IMR-90 (cell line): Measurements from ENCODE around the gene TBC1D17. TPM values are rescaled to one million over a fixed set of nuclear protein-coding genes. Genes with fewer than 3 reads are reported as not detected.

Experiments
- ATAC-seq: fragments of 200-7000 bp; cut with Tn5 transposase; 2 replicates; pipeline ENCODE4 v1.9.1; 2020; ENCODE audit warnings: low read depth, mild to moderate bottlenecking, moderate library complexity
- BruUV-seq: library from RNA; stranded (reverse); fragments of 400-500 nt; replicated peaks from 2 replicates; lab custom pipeline; 2021; lab: Mats Ljungman, UMichigan
- CTCF ChIA-PET: fragments of 300-600 bp; formaldehyde crosslinking; extraction: SDS; loops from one replicate; lab custom pipeline; 2021; ENCODE audit warnings: antibody characterized with exemption; lab: Yijun Ruan, JAX
- POLR2A ChIA-PET: fragments of 300-600 bp; sonication (Branson Sonifier 250); formaldehyde crosslinking; loops from one replicate; lab custom pipeline; 2022; ENCODE audit warnings: antibody characterized with exemption; ENCODE audit not compliant: unreplicated experiment; lab: Charles Lee
- DNase-seq: peaks from one replicate; pipeline ENCODE4 v3.0.0; 2013
- H2AFZ ChIP-seq: replicated peaks from 2 replicates; pipeline ENCODE3; 2013; ENCODE audit warnings: low read length, mild to moderate bottlenecking; ENCODE audit not compliant: poor library complexity
- H2AK5ac ChIP-seq: 2 replicates; pipeline ENCODE4 v1.6.1; 2013; ENCODE audit warnings: low read depth, low read length, inconsistent platforms
- H2AK9ac ChIP-seq: replicated peaks from 2 replicates; pipeline ENCODE3; 2013; ENCODE audit warnings: mild to moderate bottlenecking, low read depth, low read length, moderate library complexity; ENCODE audit not compliant: poor library complexity
- H2BK120ac ChIP-seq: 2 replicates; pipeline ENCODE4 v1.6.1; 2013; ENCODE audit warnings: low read depth, low read length, inconsistent platforms
- H2BK15ac ChIP-seq: 3 replicates; pipeline ENCODE4 v1.6.1; 2013; ENCODE audit warnings: low read depth, low read length, inconsistent platforms
- H2BK20ac ChIP-seq: 2 replicates; pipeline ENCODE4 v1.6.1; 2013; ENCODE audit warnings: low read depth, mild to moderate bottlenecking, inconsistent platforms, low read length, moderate library complexity
- H2BK5ac ChIP-seq: 2 replicates; pipeline ENCODE4 v1.6.1; 2013; ENCODE audit warnings: mild to moderate bottlenecking, low read depth, low read length, inconsistent platforms; ENCODE audit not compliant: poor library complexity, severe bottlenecking
- H3K14ac ChIP-seq: replicated peaks from 2 replicates; pipeline ENCODE4 v1.6.1; 2013; ENCODE audit warnings: low read depth, low read length, inconsistent platforms
- H3K18ac ChIP-seq: 2 replicates; pipeline ENCODE4 v1.6.1; 2013; ENCODE audit warnings: low read depth, low read length, control low read depth
- H3K23ac ChIP-seq: 2 replicates; pipeline ENCODE4 v1.6.1; 2013; ENCODE audit warnings: low read depth, low read length, inconsistent platforms
- H3K27ac ChIP-seq: 2 replicates; pipeline ENCODE4 v1.5.1; 2013; ENCODE audit warnings: mild to moderate bottlenecking, control low read depth, low read length; ENCODE audit not compliant: insufficient read depth
- H3K27me3 ChIP-seq: 2 replicates; pipeline ENCODE4 v1.6.1; 2013; ENCODE audit warnings: low read length; ENCODE audit not compliant: control insufficient read depth, insufficient read depth
- H3K36me3 ChIP-seq: 2 replicates; pipeline ENCODE4 v1.6.1; 2013; ENCODE audit warnings: low read length, mixed read lengths; ENCODE audit not compliant: control insufficient read depth, insufficient read depth
- H3K4ac ChIP-seq: 2 replicates; pipeline ENCODE4 v1.6.1; 2013; ENCODE audit warnings: low read depth, low read length, inconsistent platforms
- H3K4me1 ChIP-seq: 2 replicates; pipeline ENCODE4 v1.6.1; 2013; ENCODE audit warnings: low read length, mixed read lengths; ENCODE audit not compliant: control insufficient read depth, insufficient read depth
- H3K4me2 ChIP-seq: 2 replicates; pipeline ENCODE4 v1.6.1; 2013; ENCODE audit warnings: low read depth, mild to moderate bottlenecking, control low read depth, low read length, moderate library complexity
- H3K4me3 ChIP-seq: 2 replicates; pipeline ENCODE4 v1.5.1; 2013; ENCODE audit warnings: low read depth, mild to moderate bottlenecking, control low read depth, low read length, moderate library complexity; ENCODE audit not compliant: insufficient read depth
- H3K56ac ChIP-seq: 2 replicates; pipeline ENCODE4 v1.6.1; 2013; ENCODE audit warnings: low read length, inconsistent platforms; ENCODE audit not compliant: insufficient read depth; ENCODE audit errors: extremely low read depth
- H3K79me1 ChIP-seq, 2 experiments: 2 replicates each; pipeline ENCODE4 v1.6.1; 2013; ENCODE audit warnings: low read length in 2 of 2, inconsistent platforms in 1 of 2, low read depth in 1 of 2
- H3K9ac ChIP-seq: 2 replicates; pipeline ENCODE4 v1.6.1; 2013; ENCODE audit warnings: low read depth, low read length, control low read depth
- H3K9me1 ChIP-seq: 2 replicates; pipeline ENCODE4 v1.6.1; 2013; ENCODE audit warnings: low read length, inconsistent platforms; ENCODE audit not compliant: insufficient read depth
- H3K9me3 ChIP-seq: 2 replicates; pipeline ENCODE4 v1.6.1; 2013; ENCODE audit warnings: low read length; ENCODE audit not compliant: control insufficient read depth, insufficient read depth
- H4K20me1 ChIP-seq: 2 replicates; pipeline ENCODE4 v1.6.1; 2013; ENCODE audit warnings: low read length, inconsistent platforms; ENCODE audit not compliant: insufficient read depth
- H4K5ac ChIP-seq: 2 replicates; pipeline ENCODE4 v1.6.1; 2013; ENCODE audit warnings: mild to moderate bottlenecking, low read depth, low read length, control low read depth
- H4K8ac ChIP-seq, 2 experiments: 2 replicates each; pipeline ENCODE4 v1.6.1; 2013; ENCODE audit warnings: low read depth in 2 of 2, low read length in 2 of 2, control low read depth in 1 of 2, inconsistent platforms in 1 of 2
- H4K91ac ChIP-seq: 2 replicates; pipeline ENCODE4 v1.6.1; 2013; ENCODE audit warnings: low read depth, low read length, inconsistent platforms; ENCODE audit not compliant: insufficient read depth
- BHLHE40 ChIP-seq: fragments of 150-350 bp; IDR thresholded peaks from 2 replicates; pipeline ENCODE4 v1.6.1; 2016; ENCODE audit warnings: mild to moderate bottlenecking, low read depth, low read length
- CEBPB ChIP-seq: IDR thresholded peaks from 2 replicates; pipeline ENCODE4 v1.6.1; 2012; ENCODE audit warnings: low read depth, low read length, improper control_type of control experiment
- CHD1 ChIP-seq: IDR thresholded peaks from 2 replicates; pipeline ENCODE4 v1.6.1; 2012; ENCODE audit warnings: low read depth, low read length, improper control_type of control experiment
- MAFK ChIP-seq: IDR thresholded peaks from 2 replicates; pipeline ENCODE4 v1.6.1; 2012; ENCODE audit warnings: low read depth, low read length, improper control_type of control experiment
- NFE2L2 ChIP-seq: fragments of 150-350 bp; IDR thresholded peaks from 2 replicates; pipeline ENCODE4 v1.6.1; 2016; ENCODE audit warnings: low read depth, mild to moderate bottlenecking, low read length
- POLR2A ChIP-seq: IDR thresholded peaks from 2 replicates; pipeline ENCODE4 v1.6.1; 2012; ENCODE audit warnings: mild to moderate bottlenecking, low read depth, low read length
- RAD21 ChIP-seq: IDR thresholded peaks from 2 replicates; pipeline ENCODE4 v1.6.1; 2012; ENCODE audit warnings: low read length, improper control_type of control experiment
- RCOR1 ChIP-seq: IDR thresholded peaks from 2 replicates; pipeline ENCODE4 v1.6.1; 2012; ENCODE audit warnings: mild to moderate bottlenecking, low read length, improper control_type of control experiment; ENCODE audit not compliant: insufficient replicate concordance
- RFX5 ChIP-seq: IDR thresholded peaks from 2 replicates; pipeline ENCODE4 v1.8.0; 2012; ENCODE audit warnings: low read depth, mild to moderate bottlenecking, low read length, moderate library complexity
- WGBS, 2 experiments: methylation state at CpG; one replicate each; pipeline versions ENCODE4 v1.1.5 to v1.1.7; 2013; ENCODE audit warnings: missing lambda C conversion rate in 2 of 2; ENCODE audit not compliant: insufficient read length in 1 of 2; ENCODE audit errors: extremely low coverage in 2 of 2; 5-methylcytosine and 5-hydroxymethylcytosine counted together
- dilution Hi-C: fragments of 300-500 bp; cut with HindIII; formaldehyde crosslinking; loops from one replicate; pipeline ENCODE4 v1.14.3; 2018; ENCODE audit warnings: low sequenced_read_pairs; ENCODE audit not compliant: unreplicated experiment
- in situ Hi-C: fragments of 300-500 bp; cut with MboI; formaldehyde crosslinking; loops from 3 replicates; pipeline ENCODE4 v1.14.3; 2019; ENCODE audit warnings: low sequenced_read_pairs, inconsistent platforms, mixed read lengths
- intact Hi-C: fragments of 100-400 bp; cut with micrococcal nuclease; formaldehyde crosslinking; loops from 2 replicates; pipeline ENCODE4 v1.10.0; 2022
- polyA plus RNA-seq, 3 experiments: library from polyadenylated mRNA; depleted of rRNA; stranded (reverse); fragments of >200 nt; gene quantifications; 2 replicates each; pipeline ENCODE4 v1.2.3, GENCODE V29; 2012; ENCODE audit warnings: low replicate concordance in 1 of 3
- total RNA-seq: library from RNA; depleted of rRNA; stranded (reverse); fragments of >200 nt; gene quantifications from 2 replicates; pipeline ENCODE4 v1.2.3, GENCODE V29; 2012
- TF ChIP-seq, protein P1 (sequence below): fragments of 150-350 bp; IDR thresholded peaks from 2 replicates; pipeline ENCODE4 v1.6.1; 2017; ENCODE audit warnings: mild to moderate bottlenecking, antibody characterized with exemption, low read length, low read depth
- TF ChIP-seq, protein P2 (sequence below): fragments of 150-350 bp; IDR thresholded peaks from 2 replicates; pipeline ENCODE4 v1.6.1; 2016; ENCODE audit warnings: low read depth, mild to moderate bottlenecking, low read length, moderate library complexity, borderline replicate concordance
- TF ChIP-seq, protein P3 (sequence below): conservative IDR thresholded peaks from 2 replicates; pipeline ENCODE4 v1.5.1; 2012; ENCODE audit warnings: mild to moderate bottlenecking, low read depth, low read length, improper control_type of control experiment

The TBC1D17 gene
- total and polyA plus RNA-seq, 2 of the 4 experiments (the other 2 are of a cell fraction), result 1.1 to 27.8 TPM

DNA sequence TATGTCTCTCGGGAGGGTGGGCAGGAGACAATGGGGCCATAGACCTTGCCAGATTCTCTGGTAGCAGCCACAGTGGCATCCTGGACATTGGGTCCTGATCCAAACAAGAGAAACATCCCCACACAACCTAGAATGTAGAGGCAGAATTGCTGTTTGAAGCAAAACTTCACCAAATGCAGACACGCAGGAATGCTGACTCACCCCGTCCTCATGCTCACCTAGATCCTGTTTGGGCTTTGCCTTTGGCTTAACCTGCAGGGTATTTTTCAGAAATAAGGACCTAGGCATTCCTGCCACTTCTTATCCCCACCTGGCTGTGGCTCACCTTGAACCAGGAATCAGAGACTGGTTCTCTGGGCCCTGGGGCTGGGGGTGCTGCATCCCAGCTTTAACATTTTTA, 7.3 kb downstream of the TBC1D17 start:
- Histone ChIP-seq H3K79me1 (peaks cover 0 to 11% of the 10 kb centered on the region in 2 experiments; a peak in 2 of 4 replicates), H3K9me3 (peaks cover 6% of the 10 kb centered on the region; the same call in 1 of the 2 replicates), H3K23ac (no peak overlapping the region), H3K4me1 (no peaks in the 10 kb centered on the region), H3K4ac (no peak overlapping the region), H2BK120ac (no peak overlapping the region), H4K8ac (no peak overlapping the region), H4K5ac (no peak overlapping the region), H2AFZ (no peak overlapping the region), H3K18ac (no peak overlapping the region), H4K20me1 (no peaks in the 10 kb centered on the region), H3K14ac (no peak overlapping the region), H4K91ac (no peak overlapping the region), H3K4me2 (no peak overlapping the region), H3K36me3 (peaks cover 59% of the 10 kb centered on the region), H3K27ac (no peak overlapping the region), H3K4me3 (no peak overlapping the region), H2AK5ac (no peak overlapping the region), H2AK9ac (no peak overlapping the region), H3K27me3 (no peaks in the 10 kb centered on the region), H2BK15ac (no peak overlapping the region), H3K9me1 (0 out of 2 replicates have a peak, but pooled peaks cover 4% of the 10 kb centered on the region), H3K56ac (no peak overlapping the region), H2BK20ac (no peak overlapping the region), H2BK5ac (no peak overlapping the region), H3K9ac (no peak overlapping the region)
- in situ Hi-C loops (no loop called here), intact Hi-C loops (no loop called here), dilution Hi-C loops (no loop called here)
- DNase-seq (no peak), ATAC-seq (no peak)
- ChIA-PET POLR2A (no interaction called here), CTCF (no interaction called here)
- WGBS, 2 experiments, result 94% methylated on average over 2 of the region's 3 CpGs; no CpG with 5 or more reads in 1 of the 2 experiments
- TF ChIP-seq RCOR1 (no peak), RAD21 (no peak), NFE2L2 (no peak), RFX5 (no peak), CHD1 (no peak), CEBPB (no peak), POLR2A (no peak), BHLHE40 (no peak), MAFK (no peak)
- TF ChIP-seq, protein P1, sequence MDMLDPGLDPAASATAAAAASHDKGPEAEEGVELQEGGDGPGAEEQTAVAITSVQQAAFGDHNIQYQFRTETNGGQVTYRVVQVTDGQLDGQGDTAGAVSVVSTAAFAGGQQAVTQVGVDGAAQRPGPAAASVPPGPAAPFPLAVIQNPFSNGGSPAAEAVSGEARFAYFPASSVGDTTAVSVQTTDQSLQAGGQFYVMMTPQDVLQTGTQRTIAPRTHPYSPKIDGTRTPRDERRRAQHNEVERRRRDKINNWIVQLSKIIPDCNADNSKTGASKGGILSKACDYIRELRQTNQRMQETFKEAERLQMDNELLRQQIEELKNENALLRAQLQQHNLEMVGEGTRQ, result no peak
- TF ChIP-seq, protein P2, sequence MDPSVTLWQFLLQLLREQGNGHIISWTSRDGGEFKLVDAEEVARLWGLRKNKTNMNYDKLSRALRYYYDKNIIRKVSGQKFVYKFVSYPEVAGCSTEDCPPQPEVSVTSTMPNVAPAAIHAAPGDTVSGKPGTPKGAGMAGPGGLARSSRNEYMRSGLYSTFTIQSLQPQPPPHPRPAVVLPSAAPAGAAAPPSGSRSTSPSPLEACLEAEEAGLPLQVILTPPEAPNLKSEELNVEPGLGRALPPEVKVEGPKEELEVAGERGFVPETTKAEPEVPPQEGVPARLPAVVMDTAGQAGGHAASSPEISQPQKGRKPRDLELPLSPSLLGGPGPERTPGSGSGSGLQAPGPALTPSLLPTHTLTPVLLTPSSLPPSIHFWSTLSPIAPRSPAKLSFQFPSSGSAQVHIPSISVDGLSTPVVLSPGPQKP, result no peak
- TF ChIP-seq, protein P3, sequence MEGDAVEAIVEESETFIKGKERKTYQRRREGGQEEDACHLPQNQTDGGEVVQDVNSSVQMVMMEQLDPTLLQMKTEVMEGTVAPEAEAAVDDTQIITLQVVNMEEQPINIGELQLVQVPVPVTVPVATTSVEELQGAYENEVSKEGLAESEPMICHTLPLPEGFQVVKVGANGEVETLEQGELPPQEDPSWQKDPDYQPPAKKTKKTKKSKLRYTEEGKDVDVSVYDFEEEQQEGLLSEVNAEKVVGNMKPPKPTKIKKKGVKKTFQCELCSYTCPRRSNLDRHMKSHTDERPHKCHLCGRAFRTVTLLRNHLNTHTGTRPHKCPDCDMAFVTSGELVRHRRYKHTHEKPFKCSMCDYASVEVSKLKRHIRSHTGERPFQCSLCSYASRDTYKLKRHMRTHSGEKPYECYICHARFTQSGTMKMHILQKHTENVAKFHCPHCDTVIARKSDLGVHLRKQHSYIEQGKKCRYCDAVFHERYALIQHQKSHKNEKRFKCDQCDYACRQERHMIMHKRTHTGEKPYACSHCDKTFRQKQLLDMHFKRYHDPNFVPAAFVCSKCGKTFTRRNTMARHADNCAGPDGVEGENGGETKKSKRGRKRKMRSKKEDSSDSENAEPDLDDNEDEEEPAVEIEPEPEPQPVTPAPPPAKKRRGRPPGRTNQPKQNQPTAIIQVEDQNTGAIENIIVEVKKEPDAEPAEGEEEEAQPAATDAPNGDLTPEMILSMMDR, result no peak
- BruUV-seq, result no TSS peak
